CD4-positive, alpha-beta memory T cell (primary cell): Measurements from ENCODE around the gene RNF214. TPM values are rescaled to one million over a fixed set of nuclear protein-coding genes. Genes with fewer than 3 reads are reported as not detected.

Experiments
- CTCF ChIA-PET: fragments of 350-600 bp; sonication (Branson Sonifier 250); formaldehyde crosslinking; loops from one replicate; lab custom pipeline; 2021; ENCODE audit warnings: inconsistent platforms; ENCODE audit not compliant: partially characterized antibody; lab: Charles Lee
- POLR2A ChIA-PET: fragments of 350-600 bp; sonication (Branson Sonifier 250); formaldehyde crosslinking; loops from one replicate; lab custom pipeline; 2021; ENCODE audit not compliant: partially characterized antibody; lab: Charles Lee
- DNase-seq, 5 donors: peaks; one replicate each; pipeline versions ENCODE4 v3.0.0 to v3.0.0-alpha.2; 2020 to 2022; ENCODE audit warnings: mixed read lengths in 1 of 5
- H3K27ac ChIP-seq: one replicate; pipeline ENCODE4 v1.7.0; 2013; ENCODE audit warnings: low read depth, low read length
- H3K27me3 ChIP-seq: 2 replicates; pipeline ENCODE4 v1.7.0; 2013; ENCODE audit warnings: mild to moderate bottlenecking, low read length, moderate library complexity; ENCODE audit not compliant: insufficient read depth
- H3K36me3 ChIP-seq: 2 replicates; pipeline ENCODE4 v1.7.0; 2013; ENCODE audit warnings: mild to moderate bottlenecking, low read length, moderate library complexity; ENCODE audit not compliant: insufficient read depth
- H3K4me1 ChIP-seq: 2 replicates; pipeline ENCODE4 v1.7.0; 2013; ENCODE audit warnings: mild to moderate bottlenecking, low read length, moderate library complexity; ENCODE audit not compliant: insufficient read depth
- H3K4me3 ChIP-seq, 2 donors: one replicate each; pipeline ENCODE4 v1.7.0; 2013; ENCODE audit warnings: low read length in 2 of 2, mild to moderate bottlenecking in 1 of 2
- H3K9me3 ChIP-seq, 2 donors: one replicate each; pipeline ENCODE4 v1.7.0; 2013; ENCODE audit warnings: low read length in 2 of 2, control low read depth in 1 of 2; ENCODE audit not compliant: control insufficient read depth in 1 of 2
- H3K27ac Mint-ChIP-seq, 7 donors: one replicate each; pipeline ENCODE4 v1.8.0; 2020 to 2021; ENCODE audit warnings: mixed read lengths in 7 of 7, mild to moderate bottlenecking in 6 of 7, inconsistent platforms in 3 of 7, moderate library complexity in 3 of 7
- H3K27me3 Mint-ChIP-seq, 2 donors: one replicate each; pipeline ENCODE4 v1.8.0; 2020 to 2021; ENCODE audit warnings: mixed read lengths in 2 of 2
- H3K36me3 Mint-ChIP-seq, 2 donors: one replicate each; pipeline ENCODE4 v1.8.0; 2020 to 2021; ENCODE audit warnings: mixed read lengths in 2 of 2, inconsistent platforms in 1 of 2, mild to moderate bottlenecking in 1 of 2
- H3K4me1 Mint-ChIP-seq, 4 donors: one replicate each; pipeline ENCODE4 v1.8.0; 2020 to 2021; ENCODE audit warnings: mixed read lengths in 4 of 4, mild to moderate bottlenecking in 1 of 4
- H3K4me3 Mint-ChIP-seq, 8 donors: one replicate each; pipeline ENCODE4 v1.8.0; 2020 to 2021; ENCODE audit warnings: mixed read lengths in 8 of 8, mild to moderate bottlenecking in 7 of 8, moderate library complexity in 6 of 8, inconsistent platforms in 3 of 8
- H3K9me3 Mint-ChIP-seq, 8 donors: one replicate each; pipeline ENCODE4 v1.8.0; 2020 to 2021; ENCODE audit warnings: mixed read lengths in 8 of 8, mild to moderate bottlenecking in 5 of 8, inconsistent platforms in 3 of 8, moderate library complexity in 1 of 8
- intact Hi-C: fragments of 100-400 bp; cut with micrococcal nuclease; formaldehyde crosslinking; loops from one replicate; pipeline ENCODE4 v1.15.1; 2023
- polyA plus RNA-seq, 2 donors: library from polyadenylated mRNA; unstranded; fragments of 300-500 nt; fragmentation: Illumina TruSeq; gene quantifications; one replicate each; pipeline ENCODE4 v1.2.3, GENCODE V29; 2021
- total RNA-seq, 2 experiments: library from RNA; stranded (reverse); gene quantifications; one replicate each; pipeline ENCODE4 v1.2.3, GENCODE V29; 2021

Gene RNF214
- total and polyA plus RNA-seq, 4 experiments from 2014 or later: 20.7 to 50.1 (median 43.4) TPM

DNA sequence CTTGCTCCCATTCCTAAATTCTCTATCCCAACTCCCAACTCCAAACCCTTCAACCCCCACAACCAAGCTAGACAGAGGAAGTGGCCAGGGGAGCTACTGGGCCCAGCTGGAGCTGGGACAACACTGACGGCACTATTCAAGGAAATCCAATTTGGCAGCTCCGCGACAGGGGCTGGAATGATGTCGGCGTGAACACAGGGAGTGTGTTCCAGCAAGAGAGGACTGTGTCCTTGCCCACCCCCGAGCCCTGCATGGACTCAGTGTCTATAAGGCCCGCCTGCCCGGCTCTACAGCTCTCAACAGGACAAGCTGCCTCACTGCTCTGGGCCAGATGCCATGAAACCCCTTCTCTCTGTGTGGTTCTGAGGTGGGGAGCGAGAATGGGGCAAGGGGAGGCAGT, 11.9 kb upstream of the RNF214 start:
- Histone ChIP-seq H3K27me3 (no peaks in the 10 kb centered on the region), H3K9me3 (no peaks in the 10 kb centered on the region), H3K4me3 (no peak overlapping the region), H3K36me3 (peaks cover 95% of the 10 kb centered on the region), H3K27ac (no peak overlapping the region), H3K4me1 (no peaks in the 10 kb centered on the region)
- Mint-ChIP-seq H3K27ac (peak overlapping the region in 2 of 7 donors; percentile 44 to 73), H3K36me3 (peaks cover 68 to 91% of the 10 kb centered on the region in 2 donors), H3K9me3 (no peaks in the 10 kb centered on the region), H3K4me3 (no peak overlapping the region), H3K27me3 (no peaks in the 10 kb centered on the region), H3K4me1 (peaks cover 0 to 10% (median 3%) of the 10 kb centered on the region in 4 donors)
- DNase-seq: no peak
- CTCF ChIA-PET: interaction anchor here (1.6 to 2.0 kb wide), 2 partner anchors 9 to 41 kb away, joined by 4 to 9 read pairs; partner anchors contain the start of gene SIDT2
- intact Hi-C loops: no loop called here
- POLR2A ChIA-PET: interaction anchor here (3.9 kb wide), 1 partner anchor 10 kb away, joined by 26 read pairs; the partner anchor contains the start of gene PCSK7

GRCh38 chr11:117220999-117221774, 11.3 kb upstream of the RNF214 start:
- Histone ChIP-seq H3K36me3 (peaks cover 93% of the 10 kb centered on the region), H3K9me3 (no peaks in the 10 kb centered on the region), H3K4me1 (peaks cover 2% of the 10 kb centered on the region), H3K27ac (no peak overlapping the region), H3K4me3 (no peak overlapping the region), H3K27me3 (no peaks in the 10 kb centered on the region)
- H3K27ac Mint-ChIP-seq: peak overlapping the region in 2 of 7 donors; percentile 2 to 73
- intact Hi-C loops: no loop called here
- no peaks in the 10 kb centered on the region for H3K27me3 Mint-ChIP-seq
- no peaks in the 10 kb centered on the region for H3K9me3 Mint-ChIP-seq
- DNase-seq: no peak
- H3K4me3 Mint-ChIP-seq: no peak overlapping the region
- H3K4me1 Mint-ChIP-seq: peaks cover under 1 to 10% (median 3%) of the 10 kb centered on the region in 4 donors
- CTCF ChIA-PET: interaction anchor here (1.3 to 2.0 kb wide), 4 partner anchors 9 to 42 kb away, joined by 3 to 9 read pairs (median 6); partner anchors contain the start of genes PCSK7 and SIDT2
- POLR2A ChIA-PET: interaction anchor here (3.9 kb wide), 1 partner anchor 10 kb away, joined by 26 read pairs; the partner anchor contains the start of gene PCSK7
- H3K36me3 Mint-ChIP-seq: peaks cover 70 to 92% of the 10 kb centered on the region in 2 donors

DNA sequence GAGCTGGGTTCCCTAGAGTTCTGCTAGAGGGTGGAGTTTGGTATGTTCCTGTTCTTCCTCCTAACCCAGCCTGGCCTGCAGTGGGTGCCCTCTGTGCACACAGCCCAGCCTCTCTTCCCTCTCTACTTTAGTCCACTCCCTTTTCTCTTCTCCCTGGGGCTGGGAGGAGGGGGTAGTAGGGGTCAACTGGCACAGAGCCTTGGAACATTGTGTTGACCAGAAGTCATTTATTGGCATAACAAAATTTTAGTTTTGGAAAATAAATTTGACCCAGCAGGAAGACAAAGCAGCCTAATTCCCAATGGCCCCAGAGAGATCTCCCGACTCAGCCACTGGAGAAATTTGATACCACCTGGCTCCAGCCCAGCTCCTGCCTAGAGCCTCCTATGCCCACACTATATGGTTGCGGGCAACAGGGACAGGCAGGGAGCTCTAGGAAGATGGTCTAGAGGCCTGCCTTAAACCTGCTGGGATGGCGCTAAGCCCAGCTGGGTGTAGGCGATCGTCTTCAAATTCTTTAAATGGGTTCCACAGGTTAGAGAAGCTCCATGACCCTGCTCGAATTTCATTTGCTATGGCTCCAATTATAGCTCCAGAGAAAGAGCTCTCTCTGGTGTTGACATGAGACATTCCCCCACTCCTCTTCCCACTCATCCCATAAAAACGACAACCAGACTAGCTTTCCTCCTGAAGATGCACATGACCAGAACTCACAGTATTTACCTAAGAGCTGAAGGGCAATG, 10.5 kb upstream of the RNF214 start:
- CTCF ChIA-PET: interaction anchor here (0.7 to 1.5 kb wide), 4 partner anchors 9 to 68 kb away, joined by 3 to 7 read pairs (median 3); partner anchors contain the start of gene PCSK7
- H3K27me3 Mint-ChIP-seq: no peaks in the 10 kb centered on the region
- Histone ChIP-seq H3K4me3 (no peak overlapping the region), H3K9me3 (no peaks in the 10 kb centered on the region), H3K27ac (no peak overlapping the region), H3K4me1 (peaks cover 9% of the 10 kb centered on the region), H3K27me3 (no peaks in the 10 kb centered on the region), H3K36me3 (peaks cover 93% of the 10 kb centered on the region)
- POLR2A ChIA-PET: interaction anchor here (3.9 kb wide), 1 partner anchor 9 kb away, joined by 26 read pairs; the partner anchor contains the start of gene PCSK7
- H3K4me3 Mint-ChIP-seq: no peak overlapping the region
- peak overlapping the region in 4 of 7 donors; percentile 18 to 65 (median 42) for H3K27ac Mint-ChIP-seq
- H3K9me3 Mint-ChIP-seq: no peaks in the 10 kb centered on the region
- peaks cover 74 to 93% of the 10 kb centered on the region in 2 donors for H3K36me3 Mint-ChIP-seq
- no peak for DNase-seq
- peaks cover 6 to 18% (median 8%) of the 10 kb centered on the region in 4 donors for H3K4me1 Mint-ChIP-seq
- intact Hi-C loops: no loop called here

DNA sequence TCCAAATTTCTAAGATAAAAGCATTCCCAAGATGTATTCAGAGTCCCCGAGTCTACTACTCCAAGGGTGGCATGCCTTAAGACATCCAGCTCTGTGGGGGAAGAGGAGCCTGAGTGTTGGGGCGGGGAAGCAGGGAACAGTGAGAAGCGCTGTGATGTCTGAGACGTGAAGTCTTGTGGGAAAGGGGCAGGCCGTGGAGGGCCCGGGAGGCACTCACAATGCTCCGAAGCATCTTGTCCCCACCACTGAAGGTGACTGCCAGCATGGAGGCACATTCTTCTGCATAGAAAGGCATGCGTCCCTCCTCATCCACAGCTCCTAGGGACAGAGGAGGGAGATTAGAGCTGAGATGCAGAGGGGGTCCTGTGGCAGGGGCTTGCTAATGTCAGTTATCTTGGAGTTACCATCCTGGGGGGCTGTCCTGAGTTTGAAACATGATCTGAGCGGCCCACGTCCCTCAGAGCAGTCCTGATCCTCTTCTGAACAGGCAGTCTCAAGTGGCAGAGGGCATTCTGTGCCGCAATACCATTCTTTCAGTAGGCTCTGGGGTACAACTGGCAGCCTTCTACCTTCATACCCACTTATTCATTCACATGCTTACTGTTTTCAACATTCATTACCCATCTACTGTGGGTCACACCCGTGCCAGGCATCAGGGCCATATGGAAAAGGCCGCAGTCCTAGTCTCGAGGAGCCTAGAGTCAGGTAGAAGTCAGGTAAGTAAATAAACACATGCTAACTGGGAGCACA, 9.3 kb upstream of the RNF214 start:
- intact Hi-C loops: no loop called here
- Histone ChIP-seq H3K4me3 (no peak overlapping the region), H3K4me1 (peaks cover 16% of the 10 kb centered on the region), H3K27me3 (no peaks in the 10 kb centered on the region), H3K36me3 (peaks cover 92% of the 10 kb centered on the region), H3K9me3 (no peaks in the 10 kb centered on the region), H3K27ac (no peak overlapping the region)
- Mint-ChIP-seq H3K27me3 (no peaks in the 10 kb centered on the region), H3K36me3 (peaks cover 73 to 91% of the 10 kb centered on the region in 2 donors), H3K4me3 (no peak overlapping the region), H3K9me3 (no peaks in the 10 kb centered on the region), H3K27ac (peak overlapping the region in 1 of 7 donors; percentile 36), H3K4me1 (peaks cover 9 to 26% (median 14%) of the 10 kb centered on the region in 4 donors)
- POLR2A ChIA-PET: no interaction called here
- DNase-seq: no peak
- CTCF ChIA-PET: interaction anchor here (1.0 kb wide), 1 partner anchor 387 kb away, joined by 3 read pairs; no protein-coding TSS in a partner anchor

DNA sequence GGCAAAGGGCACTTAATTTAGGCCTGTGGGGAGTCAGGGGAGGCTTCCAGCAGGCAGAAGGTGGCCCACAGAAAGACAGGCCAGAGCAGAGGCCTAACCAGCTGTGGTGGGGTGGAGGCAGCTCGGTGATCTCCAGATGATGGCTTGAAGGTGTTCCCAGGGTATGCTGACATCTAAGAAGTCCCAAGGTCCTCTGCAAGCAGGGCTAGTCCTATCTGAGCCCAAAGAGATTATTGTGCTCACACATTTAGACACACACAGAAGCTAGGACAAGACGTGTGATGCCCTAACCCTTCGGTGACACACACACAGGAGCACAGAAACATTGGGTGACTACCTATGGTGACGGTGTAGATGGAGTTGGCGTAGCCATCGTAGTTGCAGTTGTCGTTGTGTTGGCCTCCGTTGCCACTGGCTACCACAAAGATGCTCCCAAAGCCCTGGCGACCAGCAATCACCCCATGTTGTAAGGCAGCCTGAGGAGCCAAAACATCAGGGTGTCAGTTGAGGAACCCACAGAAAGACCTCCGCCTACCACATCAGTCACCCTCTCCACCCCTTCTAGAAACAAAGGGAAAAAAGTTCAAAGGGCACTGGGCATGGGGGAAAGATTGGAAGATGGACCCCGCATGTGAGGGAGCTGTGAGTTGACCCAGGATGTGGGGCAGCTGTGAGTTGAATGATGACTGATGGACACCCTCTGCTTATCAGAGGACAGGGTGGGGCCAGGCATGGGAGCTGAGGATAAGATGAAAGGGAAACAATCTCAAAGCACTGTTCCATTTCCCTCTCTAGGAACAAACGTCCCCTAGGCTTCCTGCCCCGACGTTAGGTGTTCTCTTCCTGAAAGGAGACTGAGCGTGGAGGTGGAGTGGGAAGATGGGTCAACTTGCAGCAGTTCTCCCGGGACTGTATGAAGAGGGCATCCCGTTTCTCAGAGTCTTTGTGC, 8.5 kb upstream of the RNF214 start:
- Histone ChIP-seq H3K9me3 (no peaks in the 10 kb centered on the region), H3K4me1 (peaks cover 24% of the 10 kb centered on the region), H3K27me3 (no peaks in the 10 kb centered on the region), H3K27ac (no peak overlapping the region), H3K36me3 (peaks cover 91% of the 10 kb centered on the region), H3K4me3 (no peak overlapping the region)
- H3K36me3 Mint-ChIP-seq: peaks cover 69 to 90% of the 10 kb centered on the region in 2 donors
- H3K9me3 Mint-ChIP-seq: no peaks in the 10 kb centered on the region
- no peaks in the 10 kb centered on the region for H3K27me3 Mint-ChIP-seq
- no peak for DNase-seq
- ChIA-PET POLR2A (interaction anchor here (1.0 to 4.1 kb wide), 2 partner anchors 45 to 104 kb away, joined by 5 to 24 read pairs; partner anchors contain the start of genes CEP164 and SIDT2), CTCF (interaction anchor here (1.0 to 4.2 kb wide), 4 partner anchors 9 to 491 kb away, joined by 3 to 30 read pairs (median 6); no protein-coding TSS in a partner anchor)
- intact Hi-C loops: no loop called here
- peak overlapping the region in 1 of 8 donors; percentile 20 for H3K4me3 Mint-ChIP-seq
- peak overlapping the region in 3 of 7 donors; percentile 41 to 57 (median 42) for H3K27ac Mint-ChIP-seq
- peaks cover 14 to 35% (median 19%) of the 10 kb centered on the region in 4 donors for H3K4me1 Mint-ChIP-seq
